Activated naive CD8-positive, alpha-beta T cell treated with anti-CD3 and anti-CD28 coated beads for 36 hours (primary cell): ENCODE results near the gene EED. TPM values are rescaled to one million over a fixed set of nuclear protein-coding genes. Genes with fewer than 3 reads are reported as not detected.
A peak's percentile ranks its signal among the peaks of the same experiment; 100 is the strongest.
"Not testable (repeated sequence)": the region's sequence is repeated elsewhere in the genome, so short reads cannot be mapped to it uniquely, and the experiment has no call there.

ENCODE experiments used
- DNase-seq: peaks from one replicate; pipeline ENCODE4 v3.0.0; 2021
- H3K27ac Mint-ChIP-seq: one replicate; pipeline ENCODE4 v1.8.0; 2022; ENCODE audit warnings: mild to moderate bottlenecking, moderate library complexity, mixed read lengths
- H3K27me3 Mint-ChIP-seq: one replicate; pipeline ENCODE4 v1.8.0; 2022; ENCODE audit warnings: mild to moderate bottlenecking, mixed read lengths
- H3K36me3 Mint-ChIP-seq: one replicate; pipeline ENCODE4 v1.8.0; 2021; ENCODE audit warnings: mild to moderate bottlenecking, mixed read lengths
- H3K4me1 Mint-ChIP-seq: one replicate; pipeline ENCODE4 v1.8.0; 2021; ENCODE audit warnings: mixed read lengths
- H3K4me3 Mint-ChIP-seq: one replicate; pipeline ENCODE4 v1.8.0; 2022; ENCODE audit warnings: mild to moderate bottlenecking, moderate library complexity, mixed read lengths
- H3K9me3 Mint-ChIP-seq: one replicate; pipeline ENCODE4 v1.8.0; 2022; ENCODE audit warnings: mixed read lengths
- total RNA-seq, 2 experiments: library from RNA; stranded (reverse); gene quantifications; one replicate each; pipeline ENCODE4 v1.2.3, GENCODE V29; 2021

EED gene
- total RNA-seq, 2 experiments from 2014 or later, result 85.3 to 86.7 TPM

DNA sequence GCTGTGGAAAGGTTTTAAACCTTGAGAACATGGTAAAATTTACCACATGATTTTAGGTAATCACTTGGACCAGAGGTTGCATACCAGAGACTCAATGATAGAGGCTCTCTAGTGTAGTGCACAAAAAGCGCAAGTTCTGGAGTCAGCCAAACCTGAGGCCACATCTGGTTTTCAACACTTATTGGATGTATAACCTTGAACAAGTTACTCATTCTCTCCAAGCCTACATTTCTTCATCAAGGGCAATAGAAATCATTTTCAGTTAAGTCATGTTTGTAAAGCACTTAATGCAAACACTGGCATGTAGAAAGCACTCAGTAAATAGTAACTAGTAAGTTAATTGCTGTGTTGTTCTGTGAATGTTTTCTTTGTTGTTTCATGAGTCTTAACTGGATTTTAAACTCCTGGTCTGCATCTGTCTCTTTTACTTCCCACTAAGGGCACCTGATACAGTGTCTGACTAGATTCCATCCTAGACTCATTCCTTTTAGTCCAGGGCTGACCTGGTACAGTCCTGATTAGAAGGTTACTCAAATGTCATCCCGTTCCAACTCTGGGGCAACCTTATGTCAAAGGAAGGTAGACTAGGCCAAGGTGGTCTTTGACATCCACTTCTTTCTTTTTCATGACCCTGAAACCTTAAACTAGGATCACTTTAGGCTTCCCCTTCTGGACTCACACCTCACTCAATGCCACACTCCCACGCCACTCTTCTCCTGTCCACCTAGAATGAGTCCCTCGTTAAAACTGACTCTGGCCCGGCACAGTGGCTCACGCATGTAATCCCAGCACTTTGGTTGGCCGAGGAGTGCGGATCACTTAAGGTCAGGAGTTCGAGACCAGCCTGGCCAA, 34.5 kb upstream of the EED start:
- no peak for DNase-seq
- H3K9me3 Mint-ChIP-seq, result peaks cover 16% of the 10 kb centered on the region
- H3K27ac Mint-ChIP-seq, result no peak overlapping the region
- H3K4me1 Mint-ChIP-seq, result peaks cover 34% of the 10 kb centered on the region
- H3K4me3 Mint-ChIP-seq, result no peak overlapping the region
- no peaks in the 10 kb centered on the region for H3K27me3 Mint-ChIP-seq
- H3K36me3 Mint-ChIP-seq, result peaks cover 15% of the 10 kb centered on the region

DNA sequence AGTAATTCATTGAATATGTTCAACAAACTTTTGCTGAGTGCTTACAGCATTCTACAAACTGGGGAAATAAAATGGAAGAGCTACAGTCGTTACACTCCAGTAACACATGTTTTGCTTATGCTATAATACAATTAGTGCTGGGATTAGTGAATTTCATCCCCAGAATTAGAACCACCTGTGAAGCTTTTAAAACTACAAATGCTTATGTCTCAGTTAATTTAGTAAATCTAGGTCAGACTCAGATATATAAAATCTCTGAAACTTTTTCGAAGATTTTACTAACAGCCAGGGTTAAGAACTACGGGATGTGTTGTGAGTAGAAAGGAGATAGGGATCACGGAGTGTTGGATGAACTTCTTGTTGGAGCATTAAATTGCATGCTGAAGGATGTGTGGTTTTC, 33.7 kb upstream of the EED start:
- DNase-seq, result no peak
- H3K36me3 Mint-ChIP-seq, result peaks cover 15% of the 10 kb centered on the region
- peaks cover 16% of the 10 kb centered on the region for H3K9me3 Mint-ChIP-seq
- H3K27ac Mint-ChIP-seq, result no peak overlapping the region
- peaks cover 41% of the 10 kb centered on the region for H3K4me1 Mint-ChIP-seq
- H3K4me3 Mint-ChIP-seq, result no peak overlapping the region
- H3K27me3 Mint-ChIP-seq, result no peaks in the 10 kb centered on the region

- Mint-ChIP-seq H3K4me3 (no peak overlapping the region), H3K36me3 (peaks cover 18% of the 10 kb centered on the region), H3K27me3 (no peaks in the 10 kb centered on the region), H3K27ac (no peak overlapping the region), H3K4me1 (peaks cover 45% of the 10 kb centered on the region), H3K9me3 (peaks cover 16% of the 10 kb centered on the region)
- DNase-seq, result no peak
These were observed 32.9 kb upstream of the EED start for GRCh38 chr11:86211619-86212018.

DNA sequence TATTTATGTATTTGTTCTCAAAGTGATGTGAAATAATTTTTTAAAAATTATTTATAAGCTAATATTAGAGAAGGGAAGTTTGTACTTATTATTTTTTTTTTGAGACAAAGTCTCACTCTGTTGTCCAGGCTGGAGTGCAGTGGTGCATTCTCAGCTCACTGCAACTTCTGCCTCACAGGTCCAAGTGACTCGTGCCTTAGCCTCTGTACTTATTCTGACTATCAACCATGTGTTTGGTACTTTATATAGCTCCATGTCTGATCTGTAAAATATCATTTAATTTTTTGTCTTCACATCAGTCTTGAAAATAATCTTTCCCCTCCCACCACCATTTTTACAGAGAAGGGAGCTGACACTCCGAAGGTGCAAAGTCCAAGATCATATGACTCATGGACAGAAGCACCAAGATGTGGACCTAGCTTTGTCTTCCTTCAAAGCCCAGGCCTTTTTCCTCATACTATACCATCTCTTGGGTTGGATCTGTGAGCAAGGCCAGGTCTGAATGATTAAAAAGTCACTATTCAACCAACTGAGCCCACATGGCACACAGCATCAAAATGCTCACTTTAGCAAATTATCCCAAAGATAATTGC, 32.4 kb upstream of the EED start:
- Mint-ChIP-seq H3K27ac (no peak overlapping the region), H3K4me3 (no peak overlapping the region), H3K36me3 (peaks cover 18% of the 10 kb centered on the region), H3K27me3 (no peaks in the 10 kb centered on the region), H3K9me3 (peaks cover 15% of the 10 kb centered on the region), H3K4me1 (peaks cover 45% of the 10 kb centered on the region)
- no peak for DNase-seq

DNA sequence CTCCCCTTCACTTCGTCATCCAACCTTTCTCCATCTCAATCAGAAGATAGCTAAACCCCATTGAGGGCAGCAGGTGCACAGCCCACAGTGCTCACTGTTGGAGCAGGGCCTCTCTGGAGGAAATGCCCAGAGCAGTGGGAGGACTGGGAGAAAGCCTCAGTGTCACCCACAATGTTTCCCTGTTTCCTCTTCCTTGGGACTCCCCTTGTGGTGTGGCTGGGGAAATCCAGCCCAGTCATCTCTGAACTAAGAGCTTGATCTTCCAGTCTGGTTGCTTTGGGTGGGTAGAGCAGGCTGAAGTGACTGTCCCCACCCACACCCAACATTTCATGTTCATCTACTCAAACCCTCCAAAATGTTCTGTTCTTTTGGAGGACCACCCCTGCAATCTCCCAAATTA, 29.8 kb upstream of the EED start:
- Mint-ChIP-seq H3K27me3 (peaks cover 10% of the 10 kb centered on the region), H3K4me1 (peaks cover 57% of the 10 kb centered on the region), H3K27ac (peak overlapping the region; percentile 73), H3K36me3 (peaks cover 18% of the 10 kb centered on the region), H3K9me3 (peaks cover 10% of the 10 kb centered on the region), H3K4me3 (no peak overlapping the region)
- peak; percentile 84 for DNase-seq

DNA sequence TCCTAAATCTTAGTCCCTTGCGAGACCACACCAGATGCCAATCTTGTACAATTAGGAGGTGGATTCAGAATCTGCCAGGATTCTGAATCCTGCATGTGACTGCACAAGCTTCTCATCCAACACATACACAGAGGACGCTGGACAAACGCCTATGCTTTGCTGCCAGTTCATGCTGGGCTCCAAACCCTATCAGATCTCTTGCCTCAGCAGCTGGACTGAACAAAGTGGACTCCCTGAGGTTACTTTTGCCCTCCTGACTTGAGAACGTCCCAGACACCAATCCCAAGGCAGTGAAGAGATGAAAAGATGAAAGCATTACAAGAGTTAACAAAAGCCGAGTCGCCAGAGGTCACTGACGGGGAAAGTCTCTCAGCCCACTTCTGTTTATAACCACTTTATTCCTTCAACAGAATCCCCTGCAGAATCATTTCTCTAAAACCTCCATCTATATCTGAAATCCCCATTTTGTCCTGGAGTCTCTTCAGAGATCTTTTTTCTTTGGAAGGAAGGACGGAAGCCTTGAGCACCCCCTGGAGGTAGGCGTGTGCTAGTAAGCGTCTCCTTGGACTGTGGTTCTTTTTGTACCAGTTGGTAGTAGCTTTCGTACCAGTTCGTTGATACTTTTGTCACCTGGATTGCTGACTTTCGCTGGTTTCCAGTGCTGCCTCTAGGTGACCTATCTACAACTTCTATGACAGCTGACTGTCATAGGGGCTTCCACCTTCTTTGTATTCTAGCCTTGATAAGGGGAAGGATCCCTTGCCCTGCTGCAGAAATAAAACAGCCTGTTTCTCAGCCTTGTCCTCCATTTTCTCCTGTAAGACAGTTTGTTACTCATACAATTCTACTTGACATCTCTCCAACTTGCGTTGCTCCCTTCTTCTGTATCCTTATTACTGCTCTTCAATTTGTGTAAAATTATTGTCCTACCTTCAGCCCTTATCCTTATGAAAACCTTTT, 26.1 kb upstream of the EED start:
- Mint-ChIP-seq H3K9me3 (peaks cover 8% of the 10 kb centered on the region), H3K4me3 (peak overlapping the region; percentile 46), H3K4me1 (peaks cover 47% of the 10 kb centered on the region), H3K36me3 (peaks cover 16% of the 10 kb centered on the region), H3K27ac (peak overlapping the region; percentile 51), H3K27me3 (peaks cover 25% of the 10 kb centered on the region)
- peak; percentile 50 for DNase-seq

GRCh38 chr11:86219311-86220193, 25.0 kb upstream of the EED start:
- Mint-ChIP-seq H3K9me3 (peaks cover 11% of the 10 kb centered on the region), H3K27ac (peak overlapping the region; percentile 2), H3K4me1 (peaks cover 39% of the 10 kb centered on the region), H3K36me3 (peaks cover 14% of the 10 kb centered on the region), H3K4me3 (no peak overlapping the region), H3K27me3 (peaks cover 25% of the 10 kb centered on the region)
- no peak for DNase-seq

DNA sequence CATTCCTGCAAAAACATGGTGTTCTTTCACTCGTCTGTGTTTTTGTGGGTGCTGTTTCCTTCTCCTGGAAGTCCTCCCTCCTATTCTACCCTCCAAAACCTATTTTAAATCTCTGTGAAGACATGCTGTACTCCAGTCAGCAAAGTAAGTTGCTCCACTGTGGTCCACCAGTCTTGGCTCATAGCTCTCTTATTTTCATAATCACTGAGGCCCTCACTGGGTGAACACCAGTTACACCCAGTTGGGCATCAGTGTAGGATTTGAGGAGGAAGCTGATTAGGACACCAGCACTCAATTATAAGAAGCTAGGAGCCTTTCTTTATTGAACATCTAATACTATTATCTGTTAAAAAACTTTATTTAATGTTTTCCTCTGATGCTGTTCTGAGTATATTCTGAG, 23.9 kb upstream of the EED start:
- no peak for DNase-seq
- H3K9me3 Mint-ChIP-seq, result peaks cover 11% of the 10 kb centered on the region
- peak overlapping the region; percentile 57 for H3K27ac Mint-ChIP-seq
- H3K36me3 Mint-ChIP-seq, result peaks cover 13% of the 10 kb centered on the region
- H3K27me3 Mint-ChIP-seq, result peaks cover 25% of the 10 kb centered on the region
- H3K4me3 Mint-ChIP-seq, result no peak overlapping the region
- peaks cover 29% of the 10 kb centered on the region for H3K4me1 Mint-ChIP-seq

DNA sequence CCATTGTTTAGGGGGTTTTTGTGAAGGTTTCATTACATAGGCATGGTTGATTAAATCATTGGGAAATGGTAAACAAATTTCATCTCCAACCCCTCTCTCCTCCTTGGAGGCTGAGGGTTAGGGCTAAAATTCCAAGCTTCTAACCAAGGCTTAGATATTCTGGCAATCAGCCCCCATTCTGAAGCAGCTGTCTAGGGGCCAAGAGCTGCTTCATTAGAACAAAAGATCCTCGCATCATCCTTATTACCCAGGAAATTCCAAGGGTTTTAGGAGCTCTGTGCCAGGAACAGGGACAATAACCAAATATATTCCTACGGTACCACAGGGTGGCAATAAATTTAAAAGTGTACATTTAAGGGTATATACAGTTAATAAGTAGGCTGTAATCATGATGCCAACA, 22.5 kb upstream of the EED start:
- Mint-ChIP-seq H3K27me3 (peaks cover 25% of the 10 kb centered on the region), H3K9me3 (peaks cover 11% of the 10 kb centered on the region), H3K36me3 (peaks cover 10% of the 10 kb centered on the region), H3K4me1 (peaks cover 31% of the 10 kb centered on the region), H3K27ac (no peak overlapping the region), H3K4me3 (no peak overlapping the region)
- no peak for DNase-seq

DNA sequence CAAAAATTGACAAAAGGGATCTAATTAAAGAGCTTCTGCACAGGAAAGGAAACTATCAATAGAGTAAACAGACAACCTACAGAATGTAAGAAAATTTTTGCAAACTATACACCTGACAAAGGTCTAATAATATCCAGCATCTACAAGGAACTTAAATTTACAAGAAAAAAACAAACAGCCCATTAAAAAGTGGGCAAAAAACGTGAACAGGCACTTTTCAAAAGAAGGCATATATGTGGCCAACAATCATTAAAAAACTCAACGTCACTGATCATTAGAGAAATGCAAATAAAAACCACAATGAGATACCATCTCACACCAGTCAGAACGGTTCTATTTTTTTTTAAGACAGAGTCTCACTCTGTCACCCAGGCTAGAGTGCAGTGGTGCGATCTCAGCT, 20.0 kb upstream of the EED start:
- not testable (repeated sequence) for DNase-seq, H3K27ac Mint-ChIP-seq, H3K4me3 Mint-ChIP-seq
- peaks cover 15% of the 10 kb centered on the region for H3K27me3 Mint-ChIP-seq
- peaks cover 14% of the 10 kb centered on the region for H3K9me3 Mint-ChIP-seq
- H3K4me1 Mint-ChIP-seq, result peaks cover 39% of the 10 kb centered on the region
- H3K36me3 Mint-ChIP-seq, result peaks cover 11% of the 10 kb centered on the region

- H3K27me3 Mint-ChIP-seq, result peaks cover 15% of the 10 kb centered on the region
- DNase-seq, result not testable (repeated sequence)
- H3K4me1 Mint-ChIP-seq, result peaks cover 47% of the 10 kb centered on the region
These were observed 19.2 kb upstream of the EED start for GRCh38 chr11:86225344-86225743.

DNA sequence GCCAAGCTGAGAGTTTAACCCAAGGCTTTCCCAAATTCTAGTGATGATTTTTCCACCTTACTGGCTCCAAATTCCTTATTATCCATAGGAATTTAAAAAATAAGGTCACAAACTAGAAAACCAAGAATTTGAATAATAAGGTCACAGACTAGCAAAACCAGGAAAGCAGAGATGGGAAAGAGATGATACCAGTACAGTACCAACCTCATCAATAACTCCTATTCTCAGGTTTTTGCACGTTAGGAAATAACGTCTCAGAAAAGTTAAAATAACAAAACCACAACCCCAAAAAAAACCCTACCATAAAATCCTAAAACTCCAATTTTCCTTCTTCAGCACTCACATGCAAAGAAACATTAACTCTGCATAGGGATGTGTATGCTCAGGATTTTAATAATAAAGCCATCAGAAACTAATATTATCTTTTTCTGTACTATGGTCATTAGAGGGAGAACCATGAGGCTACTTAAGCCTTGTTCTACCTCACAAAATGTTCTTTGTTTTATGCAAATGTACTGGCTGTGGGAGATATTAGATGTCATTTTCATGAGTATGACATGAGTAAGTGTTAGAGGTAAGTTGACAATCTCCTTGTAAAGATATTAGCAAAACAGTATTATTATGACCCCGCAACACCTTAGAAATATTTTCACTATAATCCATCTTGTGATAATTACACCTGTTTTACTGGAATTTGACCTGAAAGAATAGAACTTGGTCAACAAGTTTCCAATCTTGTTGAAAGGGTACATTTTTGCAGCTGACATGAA, 16.1 kb upstream of the EED start:
- peak overlapping the region; percentile 45 for H3K4me3 Mint-ChIP-seq
- peaks cover 9% of the 10 kb centered on the region for H3K27me3 Mint-ChIP-seq
- H3K27ac Mint-ChIP-seq, result peak overlapping the region; percentile 93
- DNase-seq, result no peak
- peaks cover 8% of the 10 kb centered on the region for H3K36me3 Mint-ChIP-seq
- H3K9me3 Mint-ChIP-seq, result peaks cover 14% of the 10 kb centered on the region
- H3K4me1 Mint-ChIP-seq, result peaks cover 54% of the 10 kb centered on the region

More at GRCh38 chr11:86225344-86225743, 19.2 kb upstream of the EED start:
- H3K36me3 Mint-ChIP-seq, result peaks cover 11% of the 10 kb centered on the region
- H3K9me3 Mint-ChIP-seq, result peaks cover 14% of the 10 kb centered on the region
- H3K27ac Mint-ChIP-seq, H3K4me3 Mint-ChIP-seq: not testable (repeated sequence)

DNA sequence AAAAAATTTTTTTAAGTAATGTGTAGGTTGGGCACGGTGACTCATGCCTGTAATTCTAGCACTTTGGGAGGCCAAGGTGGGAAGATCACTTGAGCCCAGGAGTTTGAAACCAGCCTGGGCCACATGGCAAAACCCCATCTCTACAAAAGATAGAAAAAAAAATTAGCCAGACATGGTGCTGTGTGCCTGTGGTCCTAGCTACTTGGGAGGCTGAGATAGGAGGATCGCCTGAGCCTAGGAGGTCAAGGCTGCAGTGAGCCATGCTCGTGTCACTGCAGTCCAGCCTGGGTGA, 15.6 kb upstream of the EED start:
- H3K4me3 Mint-ChIP-seq, result peak overlapping the region; percentile 45
- DNase-seq, result peak; percentile 55
- not testable (repeated sequence) for H3K27me3 Mint-ChIP-seq, H3K36me3 Mint-ChIP-seq
- peaks cover 54% of the 10 kb centered on the region for H3K4me1 Mint-ChIP-seq
- peaks cover 12% of the 10 kb centered on the region for H3K9me3 Mint-ChIP-seq
- H3K27ac Mint-ChIP-seq, result peak overlapping the region; percentile 93
